HEK293 (cell line): ENCODE measurements around the gene PITPNM1.

Experiments used
- GLIS2 ChIP-seq: fragments of 450-650 bp; formaldehyde crosslinking; IDR thresholded peaks from 2 replicates; pipeline ENCODE4 v1.5.1; 2016; ENCODE audit warnings: missing biosample characterization, missing genetic modification characterization
- KLF10 ChIP-seq: fragments of 450-650 bp; IDR thresholded peaks from 2 replicates; pipeline ENCODE4 v1.5.1; 2018; ENCODE audit warnings: missing biosample characterization, mild to moderate bottlenecking, missing genetic modification characterization
- KLF8 ChIP-seq: fragments of 450-650 bp; formaldehyde crosslinking; IDR thresholded peaks from 2 replicates; pipeline ENCODE4 v1.5.1; 2016; ENCODE audit warnings: missing biosample characterization, missing genetic modification characterization
- KLF9 ChIP-seq: fragments of 450-650 bp; formaldehyde crosslinking; IDR thresholded peaks from 2 replicates; pipeline ENCODE4 v1.5.1; 2016; ENCODE audit warnings: missing biosample characterization, missing genetic modification characterization, low read depth
- SP2 ChIP-seq: fragments of 450-650 bp; formaldehyde crosslinking; IDR thresholded peaks from 2 replicates; pipeline ENCODE4 v1.5.1; 2016; ENCODE audit warnings: missing biosample characterization, missing genetic modification characterization
- SP3 ChIP-seq: fragments of 450-650 bp; formaldehyde crosslinking; IDR thresholded peaks from 2 replicates; pipeline ENCODE4 v1.5.1; 2016; ENCODE audit warnings: missing biosample characterization, missing genetic modification characterization
- ZBTB20 ChIP-seq: fragments of 450-650 bp; formaldehyde crosslinking; IDR thresholded peaks from 2 replicates; pipeline ENCODE4 v1.5.1; 2016; ENCODE audit warnings: missing biosample characterization, missing genetic modification characterization
- ZBTB48 ChIP-seq: fragments of 450-650 bp; formaldehyde crosslinking; IDR thresholded peaks from 2 replicates; pipeline ENCODE4 v1.5.1; 2016; ENCODE audit warnings: missing biosample characterization, missing genetic modification characterization
- ZBTB7A ChIP-seq: fragments of 450-650 bp; formaldehyde crosslinking; IDR thresholded peaks from 2 replicates; pipeline ENCODE4 v1.5.1; 2016; ENCODE audit warnings: low read depth, missing biosample characterization, missing genetic modification characterization
- ZEB2 ChIP-seq: fragments of 450-650 bp; formaldehyde crosslinking; IDR thresholded peaks from 2 replicates; pipeline ENCODE4 v1.5.1; 2016; ENCODE audit warnings: missing biosample characterization, missing genetic modification characterization
- ZFP69B ChIP-seq: fragments of 450-650 bp; formaldehyde crosslinking; IDR thresholded peaks from 2 replicates; pipeline ENCODE4 v1.5.1; 2016; ENCODE audit warnings: missing biosample characterization, missing genetic modification characterization
- ZNF155 ChIP-seq: fragments of 450-650 bp; formaldehyde crosslinking; IDR thresholded peaks from 2 replicates; pipeline ENCODE4 v1.5.1; 2016; ENCODE audit warnings: missing biosample characterization, missing genetic modification characterization
- ZNF175 ChIP-seq: fragments of 450-650 bp; formaldehyde crosslinking; IDR thresholded peaks from 2 replicates; pipeline ENCODE4 v1.5.1; 2016; ENCODE audit warnings: missing biosample characterization, missing genetic modification characterization
- ZNF221 ChIP-seq: fragments of 450-650 bp; formaldehyde crosslinking; IDR thresholded peaks from 2 replicates; pipeline ENCODE4 v1.5.1; 2017; ENCODE audit warnings: missing biosample characterization, missing genetic modification characterization, borderline replicate concordance
- ZNF561 ChIP-seq: fragments of 450-650 bp; IDR thresholded peaks from 2 replicates; pipeline ENCODE4 v1.5.1; 2018; ENCODE audit warnings: missing biosample characterization, missing genetic modification characterization, borderline replicate concordance
- ZNF629 ChIP-seq: fragments of 450-650 bp; formaldehyde crosslinking; IDR thresholded peaks from 2 replicates; pipeline ENCODE4 v1.5.1; 2017; ENCODE audit warnings: missing biosample characterization, missing genetic modification characterization
- ZSCAN30 ChIP-seq: fragments of 450-650 bp; IDR thresholded peaks from 2 replicates; pipeline ENCODE4 v1.5.1; 2018; ENCODE audit warnings: missing biosample characterization, mild to moderate bottlenecking, missing genetic modification characterization, moderate library complexity
- TF ChIP-seq, protein P1 (sequence below): fragments of 450-650 bp; formaldehyde crosslinking; IDR thresholded peaks from 2 replicates; pipeline ENCODE4 v1.5.1; 2016; ENCODE audit warnings: missing biosample characterization, missing genetic modification characterization
- TF ChIP-seq, protein P2 (sequence below): fragments of 450-650 bp; formaldehyde crosslinking; IDR thresholded peaks from 2 replicates; pipeline ENCODE4 v1.5.1; 2016; ENCODE audit warnings: missing biosample characterization, missing genetic modification characterization
- TF ChIP-seq, protein P3 (sequence below): fragments of 450-650 bp; formaldehyde crosslinking; IDR thresholded peaks from 2 replicates; pipeline ENCODE4 v1.5.1; 2016; ENCODE audit warnings: missing biosample characterization, missing genetic modification characterization
- TF ChIP-seq, protein P4 (sequence below): fragments of 450-650 bp; formaldehyde crosslinking; IDR thresholded peaks from 2 replicates; pipeline ENCODE4 v1.5.1; 2016; ENCODE audit warnings: missing biosample characterization, missing genetic modification characterization
- TF ChIP-seq, protein P5 (sequence below): fragments of 450-650 bp; formaldehyde crosslinking; IDR thresholded peaks from 2 replicates; pipeline ENCODE4 v1.5.1; 2016; ENCODE audit warnings: missing biosample characterization, missing genetic modification characterization
- TF ChIP-seq, protein P6 (sequence below): fragments of 450-650 bp; formaldehyde crosslinking; IDR thresholded peaks from 2 replicates; pipeline ENCODE4 v1.5.1; 2016; ENCODE audit warnings: missing biosample characterization, missing genetic modification characterization
- TF ChIP-seq, protein P7 (sequence below): fragments of 450-650 bp; formaldehyde crosslinking; IDR thresholded peaks from 2 replicates; pipeline ENCODE4 v1.5.1; 2016; ENCODE audit warnings: missing biosample characterization, missing genetic modification characterization

Gene PITPNM1

DNA sequence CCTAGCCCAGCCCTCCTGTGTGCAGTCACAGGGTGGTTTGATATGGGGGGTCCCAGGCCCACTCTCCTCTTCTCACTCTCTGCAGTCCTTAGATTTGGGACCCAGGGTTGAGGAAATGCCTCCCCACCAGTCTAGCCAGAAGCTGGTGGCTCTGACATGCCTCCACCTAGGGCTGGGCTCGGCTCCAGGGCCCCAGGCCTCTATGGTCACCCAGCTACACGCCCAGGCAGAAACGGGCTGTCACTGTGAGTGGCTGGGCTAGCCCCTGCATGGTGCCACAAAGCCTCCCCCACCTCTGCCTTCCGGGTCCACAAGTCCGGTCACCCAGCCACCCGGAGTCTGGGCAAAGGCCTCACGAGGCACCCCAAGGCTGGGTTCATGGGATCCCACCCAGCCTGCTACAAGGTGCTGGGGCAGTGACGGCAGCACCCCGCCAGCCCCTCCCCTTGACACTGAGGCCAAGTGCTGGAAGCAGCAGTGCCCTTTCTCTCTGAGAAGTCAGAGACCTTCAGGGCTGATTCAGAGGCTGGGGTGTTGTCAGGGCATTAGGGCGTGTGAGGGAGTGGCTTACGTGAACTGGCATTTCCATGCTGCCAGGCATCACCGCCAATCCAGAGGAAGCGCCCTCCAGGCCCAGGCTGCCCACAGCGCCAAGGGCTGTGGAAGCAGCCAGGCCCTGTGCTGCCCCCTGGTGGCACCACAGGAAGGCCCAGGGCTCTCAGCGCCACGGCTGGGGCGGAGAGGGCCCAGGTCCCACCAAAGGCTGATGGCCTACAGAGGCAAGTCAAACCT lies 638 bp upstream of the PITPNM1 start (continued):
- TF ChIP-seq ZNF221: no peak
- TF ChIP-seq ZFP69B: peak; percentile 72; the same call in 1 of the 2 replicates
- TF ChIP-seq ZNF561: peak; percentile 72
- TF ChIP-seq ZSCAN30 (tag by site-specific recombination): peak; percentile 62; the same call in 1 of the 2 replicates
- no peak for TF ChIP-seq ZBTB7A (tag by site-specific recombination)
- TF ChIP-seq, protein P1, sequence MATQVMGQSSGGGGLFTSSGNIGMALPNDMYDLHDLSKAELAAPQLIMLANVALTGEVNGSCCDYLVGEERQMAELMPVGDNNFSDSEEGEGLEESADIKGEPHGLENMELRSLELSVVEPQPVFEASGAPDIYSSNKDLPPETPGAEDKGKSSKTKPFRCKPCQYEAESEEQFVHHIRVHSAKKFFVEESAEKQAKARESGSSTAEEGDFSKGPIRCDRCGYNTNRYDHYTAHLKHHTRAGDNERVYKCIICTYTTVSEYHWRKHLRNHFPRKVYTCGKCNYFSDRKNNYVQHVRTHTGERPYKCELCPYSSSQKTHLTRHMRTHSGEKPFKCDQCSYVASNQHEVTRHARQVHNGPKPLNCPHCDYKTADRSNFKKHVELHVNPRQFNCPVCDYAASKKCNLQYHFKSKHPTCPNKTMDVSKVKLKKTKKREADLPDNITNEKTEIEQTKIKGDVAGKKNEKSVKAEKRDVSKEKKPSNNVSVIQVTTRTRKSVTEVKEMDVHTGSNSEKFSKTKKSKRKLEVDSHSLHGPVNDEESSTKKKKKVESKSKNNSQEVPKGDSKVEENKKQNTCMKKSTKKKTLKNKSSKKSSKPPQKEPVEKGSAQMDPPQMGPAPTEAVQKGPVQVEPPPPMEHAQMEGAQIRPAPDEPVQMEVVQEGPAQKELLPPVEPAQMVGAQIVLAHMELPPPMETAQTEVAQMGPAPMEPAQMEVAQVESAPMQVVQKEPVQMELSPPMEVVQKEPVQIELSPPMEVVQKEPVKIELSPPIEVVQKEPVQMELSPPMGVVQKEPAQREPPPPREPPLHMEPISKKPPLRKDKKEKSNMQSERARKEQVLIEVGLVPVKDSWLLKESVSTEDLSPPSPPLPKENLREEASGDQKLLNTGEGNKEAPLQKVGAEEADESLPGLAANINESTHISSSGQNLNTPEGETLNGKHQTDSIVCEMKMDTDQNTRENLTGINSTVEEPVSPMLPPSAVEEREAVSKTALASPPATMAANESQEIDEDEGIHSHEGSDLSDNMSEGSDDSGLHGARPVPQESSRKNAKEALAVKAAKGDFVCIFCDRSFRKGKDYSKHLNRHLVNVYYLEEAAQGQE (tag by site-specific recombination): no peak
- TF ChIP-seq ZNF175: no peak
- TF ChIP-seq, protein P2, sequence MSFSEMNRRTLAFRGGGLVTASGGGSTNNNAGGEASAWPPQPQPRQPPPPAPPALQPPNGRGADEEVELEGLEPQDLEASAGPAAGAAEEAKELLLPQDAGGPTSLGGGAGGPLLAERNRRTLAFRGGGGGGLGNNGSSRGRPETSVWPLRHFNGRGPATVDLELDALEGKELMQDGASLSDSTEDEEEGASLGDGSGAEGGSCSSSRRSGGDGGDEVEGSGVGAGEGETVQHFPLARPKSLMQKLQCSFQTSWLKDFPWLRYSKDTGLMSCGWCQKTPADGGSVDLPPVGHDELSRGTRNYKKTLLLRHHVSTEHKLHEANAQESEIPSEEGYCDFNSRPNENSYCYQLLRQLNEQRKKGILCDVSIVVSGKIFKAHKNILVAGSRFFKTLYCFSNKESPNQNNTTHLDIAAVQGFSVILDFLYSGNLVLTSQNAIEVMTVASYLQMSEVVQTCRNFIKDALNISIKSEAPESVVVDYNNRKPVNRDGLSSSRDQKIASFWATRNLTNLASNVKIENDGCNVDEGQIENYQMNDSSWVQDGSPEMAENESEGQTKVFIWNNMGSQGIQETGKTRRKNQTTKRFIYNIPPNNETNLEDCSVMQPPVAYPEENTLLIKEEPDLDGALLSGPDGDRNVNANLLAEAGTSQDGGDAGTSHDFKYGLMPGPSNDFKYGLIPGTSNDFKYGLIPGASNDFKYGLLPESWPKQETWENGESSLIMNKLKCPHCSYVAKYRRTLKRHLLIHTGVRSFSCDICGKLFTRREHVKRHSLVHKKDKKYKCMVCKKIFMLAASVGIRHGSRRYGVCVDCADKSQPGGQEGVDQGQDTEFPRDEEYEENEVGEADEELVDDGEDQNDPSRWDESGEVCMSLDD (tag by site-specific recombination): peak; percentile 24; the same call in 1 of the 2 replicates
- TF ChIP-seq, protein P3, sequence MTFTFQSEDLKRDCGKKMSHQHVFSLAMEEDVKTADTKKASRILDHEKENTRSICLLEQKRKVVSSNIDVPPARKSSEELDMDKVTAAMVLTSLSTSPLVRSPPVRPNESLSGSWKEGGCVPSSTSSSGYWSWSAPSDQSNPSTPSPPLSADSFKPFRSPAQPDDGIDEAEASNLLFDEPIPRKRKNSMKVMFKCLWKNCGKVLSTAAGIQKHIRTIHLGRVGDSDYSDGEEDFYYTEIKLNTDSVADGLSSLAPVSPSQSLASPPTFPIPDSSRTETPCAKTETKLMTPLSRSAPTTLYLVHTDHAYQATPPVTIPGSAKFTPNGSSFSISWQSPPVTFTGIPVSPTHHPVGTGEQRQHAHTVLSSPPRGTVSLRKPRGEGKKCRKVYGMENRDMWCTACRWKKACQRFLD (tag by site-specific recombination): no peak
- peak; percentile 28; the same call in 1 of the 2 replicates for TF ChIP-seq KLF10 (tag by site-specific recombination)
- TF ChIP-seq ZBTB20 (tag by site-specific recombination): peak; percentile 83
- TF ChIP-seq ZEB2 (tag by site-specific recombination): peak; percentile 24; the same call in 1 of the 2 replicates
- TF ChIP-seq SP2 (tag by site-specific recombination): peak; percentile 36
- peak; percentile 68 for TF ChIP-seq GLIS2 (tag by site-specific recombination)
- 0 out of 2 replicates have a peak, but pooled peaks have one; percentile 24 for TF ChIP-seq ZNF629 (tag by site-specific recombination)
- TF ChIP-seq, protein P4, sequence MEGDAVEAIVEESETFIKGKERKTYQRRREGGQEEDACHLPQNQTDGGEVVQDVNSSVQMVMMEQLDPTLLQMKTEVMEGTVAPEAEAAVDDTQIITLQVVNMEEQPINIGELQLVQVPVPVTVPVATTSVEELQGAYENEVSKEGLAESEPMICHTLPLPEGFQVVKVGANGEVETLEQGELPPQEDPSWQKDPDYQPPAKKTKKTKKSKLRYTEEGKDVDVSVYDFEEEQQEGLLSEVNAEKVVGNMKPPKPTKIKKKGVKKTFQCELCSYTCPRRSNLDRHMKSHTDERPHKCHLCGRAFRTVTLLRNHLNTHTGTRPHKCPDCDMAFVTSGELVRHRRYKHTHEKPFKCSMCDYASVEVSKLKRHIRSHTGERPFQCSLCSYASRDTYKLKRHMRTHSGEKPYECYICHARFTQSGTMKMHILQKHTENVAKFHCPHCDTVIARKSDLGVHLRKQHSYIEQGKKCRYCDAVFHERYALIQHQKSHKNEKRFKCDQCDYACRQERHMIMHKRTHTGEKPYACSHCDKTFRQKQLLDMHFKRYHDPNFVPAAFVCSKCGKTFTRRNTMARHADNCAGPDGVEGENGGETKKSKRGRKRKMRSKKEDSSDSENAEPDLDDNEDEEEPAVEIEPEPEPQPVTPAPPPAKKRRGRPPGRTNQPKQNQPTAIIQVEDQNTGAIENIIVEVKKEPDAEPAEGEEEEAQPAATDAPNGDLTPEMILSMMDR: peak; percentile 92
- TF ChIP-seq, protein P5, sequence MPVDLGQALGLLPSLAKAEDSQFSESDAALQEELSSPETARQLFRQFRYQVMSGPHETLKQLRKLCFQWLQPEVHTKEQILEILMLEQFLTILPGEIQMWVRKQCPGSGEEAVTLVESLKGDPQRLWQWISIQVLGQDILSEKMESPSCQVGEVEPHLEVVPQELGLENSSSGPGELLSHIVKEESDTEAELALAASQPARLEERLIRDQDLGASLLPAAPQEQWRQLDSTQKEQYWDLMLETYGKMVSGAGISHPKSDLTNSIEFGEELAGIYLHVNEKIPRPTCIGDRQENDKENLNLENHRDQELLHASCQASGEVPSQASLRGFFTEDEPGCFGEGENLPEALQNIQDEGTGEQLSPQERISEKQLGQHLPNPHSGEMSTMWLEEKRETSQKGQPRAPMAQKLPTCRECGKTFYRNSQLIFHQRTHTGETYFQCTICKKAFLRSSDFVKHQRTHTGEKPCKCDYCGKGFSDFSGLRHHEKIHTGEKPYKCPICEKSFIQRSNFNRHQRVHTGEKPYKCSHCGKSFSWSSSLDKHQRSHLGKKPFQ (tag by site-specific recombination): no peak
- TF ChIP-seq SP3 (tag by site-specific recombination): peak; percentile 39
- no peak for TF ChIP-seq ZNF155 (tag by site-specific recombination)
- peak; percentile 48; the same call in 1 of the 2 replicates for TF ChIP-seq ZBTB48 (tag by site-specific recombination)
- TF ChIP-seq, protein P6, sequence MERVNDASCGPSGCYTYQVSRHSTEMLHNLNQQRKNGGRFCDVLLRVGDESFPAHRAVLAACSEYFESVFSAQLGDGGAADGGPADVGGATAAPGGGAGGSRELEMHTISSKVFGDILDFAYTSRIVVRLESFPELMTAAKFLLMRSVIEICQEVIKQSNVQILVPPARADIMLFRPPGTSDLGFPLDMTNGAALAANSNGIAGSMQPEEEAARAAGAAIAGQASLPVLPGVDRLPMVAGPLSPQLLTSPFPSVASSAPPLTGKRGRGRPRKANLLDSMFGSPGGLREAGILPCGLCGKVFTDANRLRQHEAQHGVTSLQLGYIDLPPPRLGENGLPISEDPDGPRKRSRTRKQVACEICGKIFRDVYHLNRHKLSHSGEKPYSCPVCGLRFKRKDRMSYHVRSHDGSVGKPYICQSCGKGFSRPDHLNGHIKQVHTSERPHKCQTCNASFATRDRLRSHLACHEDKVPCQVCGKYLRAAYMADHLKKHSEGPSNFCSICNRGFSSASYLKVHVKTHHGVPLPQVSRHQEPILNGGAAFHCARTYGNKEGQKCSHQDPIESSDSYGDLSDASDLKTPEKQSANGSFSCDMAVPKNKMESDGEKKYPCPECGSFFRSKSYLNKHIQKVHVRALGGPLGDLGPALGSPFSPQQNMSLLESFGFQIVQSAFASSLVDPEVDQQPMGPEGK (tag by site-specific recombination): peak; percentile 48; the same call in 1 of the 2 replicates
- TF ChIP-seq, protein P7, sequence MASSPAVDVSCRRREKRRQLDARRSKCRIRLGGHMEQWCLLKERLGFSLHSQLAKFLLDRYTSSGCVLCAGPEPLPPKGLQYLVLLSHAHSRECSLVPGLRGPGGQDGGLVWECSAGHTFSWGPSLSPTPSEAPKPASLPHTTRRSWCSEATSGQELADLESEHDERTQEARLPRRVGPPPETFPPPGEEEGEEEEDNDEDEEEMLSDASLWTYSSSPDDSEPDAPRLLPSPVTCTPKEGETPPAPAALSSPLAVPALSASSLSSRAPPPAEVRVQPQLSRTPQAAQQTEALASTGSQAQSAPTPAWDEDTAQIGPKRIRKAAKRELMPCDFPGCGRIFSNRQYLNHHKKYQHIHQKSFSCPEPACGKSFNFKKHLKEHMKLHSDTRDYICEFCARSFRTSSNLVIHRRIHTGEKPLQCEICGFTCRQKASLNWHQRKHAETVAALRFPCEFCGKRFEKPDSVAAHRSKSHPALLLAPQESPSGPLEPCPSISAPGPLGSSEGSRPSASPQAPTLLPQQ (tag by site-specific recombination): peak; percentile 76
- peak; percentile 57 for TF ChIP-seq KLF8 (tag by site-specific recombination)
- peak; percentile 20; the same call in 1 of the 2 replicates for TF ChIP-seq KLF9 (tag by site-specific recombination)
